ENCODE data around the gene TMEM61. TPM values are rescaled to one million over a fixed set of nuclear protein-coding genes. Genes with fewer than 3 reads are reported as not detected.

The TMEM61 gene
- total RNA-seq, 1 experiment from 2014 or later, result not detected

GRCh38 chr1:54969879-54970278, 10.5 kb upstream of the TMEM61 start:
- no peak overlapping the region for H3K27ac Mint-ChIP-seq (ENCODE audit: unreplicated experiment)
- ChIA-PET CTCF (no interaction called here), POLR2A (no interaction called here)
- no peak overlapping the region for H3K4me3 Mint-ChIP-seq (ENCODE audit: unreplicated experiment)
- H3K27me3 Mint-ChIP-seq (ENCODE audit: insufficient read depth, unreplicated experiment), result no peaks in the 10 kb centered on the region
- DNase-seq, result no peak
- Histone ChIP-seq H3K9me3 (no peaks in the 10 kb centered on the region), H3K36me3 (ENCODE audit: control insufficient read depth, insufficient read depth, low read length) (no peaks in the 10 kb centered on the region), H3K4me1 (no peaks in the 10 kb centered on the region), H3K4me3 (ENCODE audit: low read depth, low read length) (no peak overlapping the region), H3K27me3 (replicated peaks; ENCODE audit: control insufficient read depth, insufficient read depth, low read length) (no peaks in the 10 kb centered on the region)
- intact Hi-C loops (cut with micrococcal nuclease; ENCODE audit: unreplicated experiment), result no loop called here
- no peak for TF ChIP-seq CTCF (IDR thresholded peaks at IDR 0.05; ENCODE audit: insufficient read depth in 1 of 2, low read depth in 1 of 2, low read length in 1 of 2, severe bottlenecking in 1 of 2, unreplicated experiment in 1 of 2)
- no peaks in the 10 kb centered on the region for H3K36me3 Mint-ChIP-seq (ENCODE audit: insufficient read depth, unreplicated experiment)
- BruUV-seq (replicated peaks), result no TSS peak
- no peaks in the 10 kb centered on the region for H3K4me1 Mint-ChIP-seq (ENCODE audit: low read depth, unreplicated experiment)
- no peaks in the 10 kb centered on the region for H3K9me3 Mint-ChIP-seq (ENCODE audit: unreplicated experiment)

- intact Hi-C loops (cut with micrococcal nuclease; ENCODE audit: unreplicated experiment), result no loop called here
- no peak overlapping the region for H3K4me3 ChIP-seq (ENCODE audit: low read depth, low read length)
- H3K27me3 Mint-ChIP-seq (ENCODE audit: insufficient read depth, unreplicated experiment), result no peaks in the 10 kb centered on the region
- no peaks in the 10 kb centered on the region for H3K4me1 ChIP-seq
- no peak for TF ChIP-seq CTCF (IDR thresholded peaks at IDR 0.05; ENCODE audit: insufficient read depth in 1 of 2, low read depth in 1 of 2, low read length in 1 of 2, severe bottlenecking in 1 of 2, unreplicated experiment in 1 of 2)
- DNase-seq, result no peak
- POLR2A ChIA-PET, result no interaction called here
- H3K9me3 Mint-ChIP-seq (ENCODE audit: unreplicated experiment), result no peaks in the 10 kb centered on the region
- no peak overlapping the region for H3K27ac Mint-ChIP-seq (ENCODE audit: unreplicated experiment)
- H3K4me1 Mint-ChIP-seq (ENCODE audit: low read depth, unreplicated experiment), result no peaks in the 10 kb centered on the region
- no peaks in the 10 kb centered on the region for H3K9me3 ChIP-seq
- BruUV-seq (replicated peaks), result no TSS peak
- no peaks in the 10 kb centered on the region for H3K36me3 ChIP-seq (ENCODE audit: control insufficient read depth, insufficient read depth, low read length)
- CTCF ChIA-PET, result no interaction called here
- H3K36me3 Mint-ChIP-seq (ENCODE audit: insufficient read depth, unreplicated experiment), result no peaks in the 10 kb centered on the region
- no peaks in the 10 kb centered on the region for H3K27me3 ChIP-seq (replicated peaks; ENCODE audit: control insufficient read depth, insufficient read depth, low read length)
- H3K4me3 Mint-ChIP-seq (ENCODE audit: unreplicated experiment), result no peak overlapping the region
These were observed 9.5 kb upstream of the TMEM61 start for GRCh38 chr1:54970901-54971300.

- Mint-ChIP-seq H3K4me1 (ENCODE audit: low read depth, unreplicated experiment) (no peaks in the 10 kb centered on the region), H3K4me3 (ENCODE audit: unreplicated experiment) (no peak overlapping the region), H3K27ac (ENCODE audit: unreplicated experiment) (no peak overlapping the region), H3K27me3 (ENCODE audit: insufficient read depth, unreplicated experiment) (no peaks in the 10 kb centered on the region), H3K9me3 (ENCODE audit: unreplicated experiment) (no peaks in the 10 kb centered on the region), H3K36me3 (ENCODE audit: insufficient read depth, unreplicated experiment) (no peaks in the 10 kb centered on the region)
- H3K4me3 ChIP-seq (ENCODE audit: low read depth, low read length), result no peak overlapping the region
- H3K9me3 ChIP-seq, result no peaks in the 10 kb centered on the region
- no peaks in the 10 kb centered on the region for H3K27me3 ChIP-seq (replicated peaks; ENCODE audit: control insufficient read depth, insufficient read depth, low read length)
- intact Hi-C loops (cut with micrococcal nuclease; ENCODE audit: unreplicated experiment), result no loop called here
- CTCF ChIA-PET, result no interaction called here
- BruUV-seq (replicated peaks), result no TSS peak
- H3K36me3 ChIP-seq (ENCODE audit: control insufficient read depth, insufficient read depth, low read length), result no peaks in the 10 kb centered on the region
- H3K4me1 ChIP-seq, result no peaks in the 10 kb centered on the region
- POLR2A ChIA-PET, result no interaction called here
- no peak for DNase-seq
- no peak for TF ChIP-seq CTCF (IDR thresholded peaks at IDR 0.05; ENCODE audit: insufficient read depth in 1 of 2, low read depth in 1 of 2, low read length in 1 of 2, severe bottlenecking in 1 of 2, unreplicated experiment in 1 of 2)
These were observed 9.1 kb upstream of the TMEM61 start for GRCh38 chr1:54971317-54971791.
